ENCODE data around the gene SAP25.
"Not testable (repeated sequence)": the region's sequence is repeated elsewhere in the genome, so short reads cannot be mapped to it uniquely, and the experiment has no call there.

Gene SAP25

GRCh38 chr7:100563809-100564400 is 9.8 kb downstream of the SAP25 start:
- Histone ChIP-seq H3K9me3 (ENCODE audit: insufficient read depth, low read depth, low read length) (no peaks in the 10 kb centered on the region), H3K4me3 (ENCODE audit: low read length) (no peak overlapping the region), H3K9ac (ENCODE audit: low read depth, low read length) (no peak overlapping the region), H3K27ac (ENCODE audit: low read length) (no peak overlapping the region), H3K4me1 (ENCODE audit: insufficient read depth, low read length) (no peaks in the 10 kb centered on the region), H3K36me3 (ENCODE audit: insufficient read depth, low read depth, low read length) (0 out of 2 replicates have a peak, but pooled peaks cover 3% of the 10 kb centered on the region), H3K27me3 (ENCODE audit: insufficient read depth, low read length) (peaks cover 5% of the 10 kb centered on the region; the same call in 1 of the 2 replicates)

DNA sequence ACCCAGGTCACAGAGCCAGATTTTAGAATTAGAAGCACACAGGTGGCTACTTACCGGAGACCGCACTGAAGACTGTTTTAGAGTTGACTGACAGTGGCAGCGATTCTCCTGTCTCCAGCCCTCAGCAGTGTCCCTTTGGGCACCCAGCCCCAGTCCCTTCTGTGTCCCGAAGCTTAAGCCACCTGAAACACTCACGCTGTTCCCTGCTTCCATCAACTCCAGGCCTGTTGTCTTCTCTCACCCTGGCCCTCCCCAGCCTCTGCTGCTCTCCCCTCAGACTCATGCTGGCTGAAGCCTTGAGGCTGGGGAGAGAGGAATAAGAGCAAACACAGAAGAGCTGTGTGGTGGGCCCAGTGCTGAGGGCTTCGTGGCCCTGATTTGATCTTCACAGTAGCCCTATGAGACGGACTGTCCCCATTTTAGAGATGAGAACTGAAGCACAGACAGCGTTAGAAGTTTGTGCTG is 10.6 kb downstream of the SAP25 start:
- Histone ChIP-seq H3K4me3 (ENCODE audit: low read length) (no peak overlapping the region), H3K4me1 (ENCODE audit: insufficient read depth, low read length) (no peaks in the 10 kb centered on the region), H3K9ac (ENCODE audit: low read depth, low read length) (no peak overlapping the region), H3K36me3 (ENCODE audit: insufficient read depth, low read depth, low read length) (0 out of 2 replicates have a peak, but pooled peaks cover 3% of the 10 kb centered on the region), H3K27ac (ENCODE audit: low read length) (no peak overlapping the region), H3K27me3 (ENCODE audit: insufficient read depth, low read length) (no peaks in the 10 kb centered on the region), H3K9me3 (ENCODE audit: insufficient read depth, low read depth, low read length) (no peaks in the 10 kb centered on the region)

DNA sequence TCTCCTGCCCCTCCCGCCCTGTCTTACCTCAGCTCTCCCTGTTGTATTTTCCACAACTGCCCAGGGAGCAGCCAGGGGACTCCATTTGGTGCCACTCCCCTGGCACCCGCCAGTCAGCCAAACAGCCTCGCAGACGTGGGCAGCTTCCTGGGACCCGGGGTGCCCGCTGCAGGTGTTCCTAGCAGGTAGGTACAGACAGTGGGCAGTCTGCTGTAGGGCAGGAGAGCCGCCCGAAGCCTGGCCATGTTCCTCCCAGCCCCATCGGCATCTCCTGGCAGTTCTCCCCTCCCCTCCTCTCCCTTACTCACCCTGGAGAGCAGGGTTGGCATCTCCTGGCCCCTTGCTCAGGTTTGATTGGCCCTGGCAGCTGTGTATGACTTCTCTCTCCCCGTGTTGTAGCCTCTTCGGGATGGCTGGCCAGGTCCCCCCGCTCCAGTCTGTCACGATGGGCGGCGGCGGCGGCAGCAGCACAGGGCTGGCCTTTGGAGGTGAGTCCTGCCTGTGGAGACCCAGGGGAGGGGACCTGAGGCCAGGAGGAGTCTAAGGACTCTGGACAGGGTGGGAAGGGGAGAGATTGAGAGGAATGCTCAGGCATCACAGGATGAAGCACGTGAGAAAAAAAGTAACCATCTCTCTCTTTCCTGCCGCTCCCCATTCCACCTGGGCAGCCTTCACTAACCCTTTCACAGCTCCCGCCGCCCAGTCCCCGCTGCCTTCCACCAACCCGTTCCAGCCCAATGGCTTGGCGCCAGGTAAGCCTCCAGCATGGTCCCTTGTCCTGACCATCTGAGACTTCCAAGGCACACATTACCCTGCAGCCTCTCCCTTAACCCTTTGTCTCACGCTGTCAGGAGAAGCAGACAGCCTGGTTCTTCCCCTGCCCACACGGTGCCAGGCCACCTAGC is 11.3 kb downstream of the SAP25 start:
- H3K4me1 ChIP-seq (ENCODE audit: insufficient read depth, low read length): no peaks in the 10 kb centered on the region
- H3K27ac ChIP-seq (ENCODE audit: low read length): no peak overlapping the region
- no peak overlapping the region for H3K9ac ChIP-seq (ENCODE audit: low read depth, low read length)

DNA sequence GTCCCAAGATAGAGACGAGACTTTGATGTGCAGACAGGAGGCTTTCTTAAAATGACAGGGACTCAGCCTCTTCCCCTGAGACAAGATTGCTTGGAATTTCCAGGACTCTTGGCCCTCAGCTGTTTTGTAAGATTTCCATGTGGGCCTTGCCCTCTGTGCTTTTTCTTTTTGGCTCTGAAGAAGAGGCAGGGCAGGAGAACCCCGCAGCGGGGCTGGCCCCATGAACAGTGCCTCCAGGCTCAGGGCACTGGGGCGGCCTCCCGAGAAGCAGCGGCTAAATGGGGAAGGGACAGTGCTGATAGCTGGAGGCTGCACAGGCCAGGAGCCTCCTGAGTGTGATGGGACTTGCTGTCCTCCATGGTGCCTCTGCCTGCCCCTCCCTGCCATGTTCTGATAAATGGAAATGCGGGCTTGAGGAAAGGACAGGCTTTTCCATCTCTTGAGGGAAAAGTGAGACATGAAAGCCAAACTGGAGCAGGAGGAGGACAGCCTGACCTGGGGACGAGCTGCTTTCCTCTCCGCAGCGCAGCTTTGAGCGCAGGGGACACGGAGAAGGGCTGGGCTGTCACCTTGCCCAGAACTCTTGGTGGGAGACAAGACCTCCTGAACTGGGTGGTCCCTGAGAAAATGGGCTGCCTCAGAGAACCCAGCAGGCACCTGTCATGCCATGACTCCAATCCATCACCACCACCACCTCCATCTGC is 12.1 kb downstream of the SAP25 start:
- H3K9ac ChIP-seq (ENCODE audit: low read depth, low read length): no peak overlapping the region
- H3K27ac ChIP-seq (ENCODE audit: low read length): no peak overlapping the region
- no peaks in the 10 kb centered on the region for H3K27me3 ChIP-seq (ENCODE audit: insufficient read depth, low read length)
- H3K4me1 ChIP-seq (ENCODE audit: insufficient read depth, low read length): no peaks in the 10 kb centered on the region
- H3K9me3 ChIP-seq (ENCODE audit: insufficient read depth, low read depth, low read length): no peaks in the 10 kb centered on the region
- peaks cover 4% of the 10 kb centered on the region; the same call in 1 of the 2 replicates for H3K36me3 ChIP-seq (ENCODE audit: insufficient read depth, low read depth, low read length)
- H3K4me3 ChIP-seq (ENCODE audit: low read length): no peak overlapping the region

More for the DNA sequence above, 11.3 kb downstream of the SAP25 start:
- Histone ChIP-seq H3K9me3 (ENCODE audit: insufficient read depth, low read depth, low read length) (no peaks in the 10 kb centered on the region), H3K4me3 (ENCODE audit: low read length) (no peak overlapping the region), H3K36me3 (ENCODE audit: insufficient read depth, low read depth, low read length) (0 out of 2 replicates have a peak, but pooled peaks cover 3% of the 10 kb centered on the region), H3K27me3 (ENCODE audit: insufficient read depth, low read length) (no peaks in the 10 kb centered on the region)

- no peak overlapping the region for H3K27ac ChIP-seq (ENCODE audit: low read length)
- no peak overlapping the region for H3K4me3 ChIP-seq (ENCODE audit: low read length)
These were observed 14.6 kb downstream of the SAP25 start for GRCh38 chr7:100559127-100559526.

DNA sequence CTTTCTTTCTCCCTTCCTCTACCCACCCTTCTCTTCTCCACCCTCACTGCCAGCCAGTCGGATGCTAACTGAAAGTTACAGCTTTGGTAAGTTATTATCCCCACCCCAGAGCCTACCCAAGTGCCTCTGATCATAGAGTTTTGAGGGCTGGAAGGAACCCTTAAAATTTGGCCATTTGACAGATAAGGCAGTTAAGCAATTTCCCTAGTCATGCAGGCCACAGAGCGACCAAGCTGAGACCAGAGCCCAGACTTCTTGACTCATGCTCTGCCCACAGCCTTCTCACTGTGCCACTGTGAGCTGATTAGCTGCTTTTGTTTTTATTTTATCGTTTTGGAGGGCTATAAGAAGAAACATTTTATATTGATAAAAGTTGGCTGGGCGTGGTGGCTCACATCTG is 17.2 kb downstream of the SAP25 start:
- H3K27ac ChIP-seq (ENCODE audit: low read length): no peak overlapping the region
- no peaks in the 10 kb centered on the region for H3K9me3 ChIP-seq (ENCODE audit: insufficient read depth, low read depth, low read length)
- H3K27me3 ChIP-seq (ENCODE audit: insufficient read depth, low read length): no peaks in the 10 kb centered on the region
- no peak overlapping the region for H3K4me3 ChIP-seq (ENCODE audit: low read length)
- H3K4me1 ChIP-seq (ENCODE audit: insufficient read depth, low read length): no peaks in the 10 kb centered on the region
- peaks cover 34% of the 10 kb centered on the region for H3K36me3 ChIP-seq (ENCODE audit: insufficient read depth, low read depth, low read length)
- H3K9ac ChIP-seq (ENCODE audit: low read depth, low read length): no peak overlapping the region

More at GRCh38 chr7:100559127-100559526, 14.6 kb downstream of the SAP25 start:
- Histone ChIP-seq H3K27me3 (ENCODE audit: insufficient read depth, low read length) (no peaks in the 10 kb centered on the region), H3K36me3 (ENCODE audit: insufficient read depth, low read depth, low read length) (peaks cover 17% of the 10 kb centered on the region), H3K9ac (ENCODE audit: low read depth, low read length) (no peak overlapping the region), H3K9me3 (ENCODE audit: insufficient read depth, low read depth, low read length) (no peaks in the 10 kb centered on the region), H3K4me1 (ENCODE audit: insufficient read depth, low read length) (no peaks in the 10 kb centered on the region)

- no peak overlapping the region for H3K9ac ChIP-seq (ENCODE audit: low read depth, low read length)
- no peak overlapping the region for H3K27ac ChIP-seq (ENCODE audit: low read length)
- no peak overlapping the region for H3K4me3 ChIP-seq (ENCODE audit: low read length)
- peaks cover 34% of the 10 kb centered on the region for H3K36me3 ChIP-seq (ENCODE audit: insufficient read depth, low read depth, low read length)
- H3K27me3 ChIP-seq (ENCODE audit: insufficient read depth, low read length): no peaks in the 10 kb centered on the region
- no peaks in the 10 kb centered on the region for H3K9me3 ChIP-seq (ENCODE audit: insufficient read depth, low read depth, low read length)
- no peaks in the 10 kb centered on the region for H3K4me1 ChIP-seq (ENCODE audit: insufficient read depth, low read length)
These were observed 18.0 kb downstream of the SAP25 start for GRCh38 chr7:100555701-100556100.

DNA sequence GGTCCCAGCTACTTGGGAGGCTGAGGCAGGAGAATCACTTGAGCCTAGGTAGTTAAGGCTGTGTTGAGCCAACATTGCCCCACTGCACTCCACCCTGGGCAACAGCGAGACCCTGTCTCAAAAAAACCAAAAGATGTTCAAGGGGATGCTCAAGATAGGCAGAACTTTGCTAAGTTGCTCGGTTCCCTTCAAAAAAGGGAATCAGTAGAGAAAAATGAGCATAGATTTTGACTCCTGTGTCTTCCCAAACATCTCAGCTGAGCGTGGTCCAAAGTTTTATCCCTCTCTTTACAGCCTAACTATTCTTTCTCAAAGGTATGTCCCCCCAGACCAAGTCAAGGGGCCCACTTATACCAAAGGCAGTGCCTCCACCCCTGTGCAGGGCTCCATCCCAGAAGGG is 20.7 kb downstream of the SAP25 start:
- H3K9me3 ChIP-seq (ENCODE audit: insufficient read depth, low read depth, low read length): no peaks in the 10 kb centered on the region
- H3K27ac ChIP-seq (ENCODE audit: low read length): no peak overlapping the region
- no peak overlapping the region for H3K9ac ChIP-seq (ENCODE audit: low read depth, low read length)
- H3K36me3 ChIP-seq (ENCODE audit: insufficient read depth, low read depth, low read length): peaks cover 40% of the 10 kb centered on the region
- no peaks in the 10 kb centered on the region for H3K27me3 ChIP-seq (ENCODE audit: insufficient read depth, low read length)
- no peak overlapping the region for H3K4me3 ChIP-seq (ENCODE audit: low read length)
- no peaks in the 10 kb centered on the region for H3K4me1 ChIP-seq (ENCODE audit: insufficient read depth, low read length)

GRCh38 chr7:100552532-100552931 is 21.2 kb downstream of the SAP25 start:
- Histone ChIP-seq H3K9ac (ENCODE audit: low read depth, low read length) (no peak overlapping the region), H3K4me1 (ENCODE audit: insufficient read depth, low read length) (peaks cover under 1% of the 10 kb centered on the region; the same call in 1 of the 2 replicates), H3K4me3 (ENCODE audit: low read length) (no peak overlapping the region), H3K36me3 (ENCODE audit: insufficient read depth, low read depth, low read length) (peaks cover 40% of the 10 kb centered on the region), H3K9me3 (ENCODE audit: insufficient read depth, low read depth, low read length) (no peaks in the 10 kb centered on the region), H3K27me3 (ENCODE audit: insufficient read depth, low read length) (no peaks in the 10 kb centered on the region), H3K27ac (ENCODE audit: low read length) (no peak overlapping the region)

GRCh38 chr7:100548446-100548845 is 25.3 kb downstream of the SAP25 start:
- H3K9me3 ChIP-seq (ENCODE audit: insufficient read depth, low read depth, low read length); H3K9ac ChIP-seq (ENCODE audit: low read depth, low read length); H3K4me3 ChIP-seq (ENCODE audit: low read length); H3K27me3 ChIP-seq (ENCODE audit: insufficient read depth, low read length); H3K27ac ChIP-seq (ENCODE audit: low read length): not testable (repeated sequence)
- peaks cover 39% of the 10 kb centered on the region for H3K4me1 ChIP-seq (ENCODE audit: insufficient read depth, low read length)
- H3K36me3 ChIP-seq (ENCODE audit: insufficient read depth, low read depth, low read length): peaks cover 20% of the 10 kb centered on the region

GRCh38 chr7:100547872-100548271 is 25.8 kb downstream of the SAP25 start:
- no peak overlapping the region for H3K4me3 ChIP-seq (ENCODE audit: low read length)
- peaks cover 42% of the 10 kb centered on the region for H3K4me1 ChIP-seq (ENCODE audit: insufficient read depth, low read length)
- H3K9ac ChIP-seq (ENCODE audit: low read depth, low read length): no peak overlapping the region
- peaks cover 14% of the 10 kb centered on the region for H3K36me3 ChIP-seq (ENCODE audit: insufficient read depth, low read depth, low read length)
- H3K27me3 ChIP-seq (ENCODE audit: insufficient read depth, low read length): no peaks in the 10 kb centered on the region
- H3K27ac ChIP-seq (ENCODE audit: low read length): no peak overlapping the region
- no peaks in the 10 kb centered on the region for H3K9me3 ChIP-seq (ENCODE audit: insufficient read depth, low read depth, low read length)
